ENCODE results near the gene MORF4L2.
"Not testable (repeated sequence)": the region's sequence is repeated elsewhere in the genome, so short reads cannot be mapped to it uniquely, and the experiment has no call there.

MORF4L2 gene

DNA sequence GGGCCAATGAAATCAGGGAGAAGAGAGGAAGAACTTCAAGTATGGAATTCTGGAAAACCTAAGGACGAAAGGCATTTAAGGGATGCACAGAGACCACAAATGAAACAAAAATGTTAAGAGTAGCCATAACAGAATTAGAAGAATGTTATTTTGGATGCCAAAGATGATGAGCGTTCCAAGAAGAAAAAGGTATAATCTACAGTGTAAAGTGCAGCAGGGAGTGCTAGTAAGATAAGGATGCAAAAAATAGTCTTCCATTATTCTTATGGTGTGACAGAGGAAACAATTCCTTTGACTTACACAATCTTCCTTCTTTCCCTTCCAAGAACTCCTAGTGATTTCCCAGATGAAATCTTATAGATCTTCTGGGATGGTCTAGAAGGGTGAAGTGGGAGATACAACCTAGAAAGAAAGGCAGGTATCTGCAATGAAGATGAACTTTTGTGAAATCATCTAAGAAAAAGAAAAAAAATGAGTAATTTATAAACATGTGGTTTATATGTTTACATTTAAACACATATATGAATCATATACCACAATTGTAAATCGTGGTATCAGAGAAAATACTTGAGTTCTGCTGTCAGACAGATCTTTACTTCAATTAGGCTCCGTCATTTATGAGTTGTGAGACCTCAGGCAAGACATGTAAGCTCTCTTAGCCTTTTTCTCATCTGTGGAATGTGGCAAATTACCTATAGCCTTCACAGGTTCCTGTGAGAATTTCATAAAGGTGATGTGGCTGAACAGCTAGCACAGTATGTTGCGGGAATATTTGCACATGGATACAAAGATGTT, 8.1 kb downstream of the MORF4L2 start:
- no peak for FAIRE-seq

DNA sequence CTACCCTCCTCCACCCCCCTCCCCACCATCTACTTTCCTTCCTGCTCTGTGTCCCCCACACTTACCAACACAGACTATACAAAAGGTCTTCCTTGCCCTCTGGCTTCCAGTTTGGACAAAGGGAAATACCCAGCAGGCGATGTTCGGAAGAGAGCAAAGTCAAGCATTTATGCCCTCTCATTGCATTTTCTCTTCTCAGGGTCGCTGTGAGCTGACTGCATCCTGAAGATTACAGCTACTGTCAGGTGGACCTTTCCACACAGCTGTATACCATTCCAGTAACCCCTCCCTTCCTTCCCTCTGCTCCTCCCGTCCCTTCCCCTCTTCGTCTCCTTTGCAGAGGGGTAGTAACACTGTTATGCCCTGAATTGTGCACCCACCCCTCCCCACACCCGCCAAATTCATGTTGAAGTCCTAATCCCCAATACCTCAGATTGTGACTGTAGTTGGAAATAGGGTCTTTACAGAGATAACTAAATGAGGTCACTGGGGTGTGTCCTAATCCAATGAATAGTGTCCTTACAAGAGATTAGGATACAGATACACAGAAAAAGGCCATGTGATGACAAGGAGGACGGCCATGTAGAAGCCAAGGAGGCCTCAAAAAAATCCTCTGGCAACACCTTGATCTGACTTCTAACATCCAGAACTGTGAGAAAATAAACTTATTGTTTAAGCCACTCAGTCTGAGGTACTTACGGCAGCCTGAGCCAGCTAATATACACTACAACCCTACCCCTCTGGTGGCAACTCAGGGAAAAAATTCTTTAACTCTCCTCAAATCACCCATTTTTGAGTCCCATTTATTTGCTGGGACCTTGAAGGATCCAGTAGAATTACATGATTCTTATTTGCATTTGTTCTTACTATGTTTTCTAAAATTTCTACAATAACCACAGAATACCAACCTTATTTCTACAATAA, 11.7 kb downstream of the MORF4L2 start:
- FAIRE-seq, result no peak

GRCh38 chrX:103669745-103670144, 16.8 kb downstream of the MORF4L2 start:
- no peak for FAIRE-seq

DNA sequence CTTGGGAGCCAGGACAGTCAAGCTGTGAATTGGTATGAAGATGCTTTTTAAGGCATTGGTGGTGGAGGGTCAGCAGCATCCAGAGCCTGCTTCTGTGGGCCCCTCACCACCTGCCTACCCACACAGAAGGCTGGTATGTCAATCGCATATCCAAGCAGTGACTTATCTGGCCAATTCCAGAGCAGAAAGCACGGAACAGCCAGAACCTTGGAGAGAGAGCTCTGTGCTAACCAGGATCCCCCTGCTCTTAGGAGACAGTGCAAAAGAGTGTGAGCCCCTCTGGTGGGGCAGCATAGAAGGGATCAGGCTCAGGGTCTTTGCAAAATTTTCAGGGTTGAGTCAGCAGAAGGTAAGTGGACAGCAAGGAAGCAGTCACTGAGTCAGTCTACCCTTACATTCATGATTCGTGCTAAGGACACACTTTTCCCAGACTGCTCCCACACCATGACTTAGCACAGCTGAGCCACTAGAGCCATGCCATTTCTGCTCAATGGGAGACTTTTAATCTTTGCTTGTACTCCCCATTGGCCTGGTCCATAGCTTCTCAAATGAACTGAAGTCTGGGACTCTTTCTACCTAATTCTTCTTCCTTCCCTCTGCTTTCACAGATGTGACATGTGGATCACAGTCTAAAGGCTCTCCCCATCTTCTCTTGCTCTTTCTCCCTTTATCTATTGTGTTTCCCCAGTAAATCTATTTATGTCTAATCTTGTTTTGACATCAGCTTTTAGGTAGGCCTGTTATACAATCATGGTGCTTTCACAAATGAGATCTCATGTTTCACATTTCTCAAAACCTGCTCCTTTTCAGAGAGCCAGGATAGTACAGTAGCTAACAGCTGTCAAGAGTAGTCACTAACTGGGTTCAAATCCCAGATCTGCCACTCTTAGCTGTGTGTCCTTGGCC, 20.0 kb downstream of the MORF4L2 start:
- FAIRE-seq, result no peak

GRCh38 chrX:103663981-103664762, 22.3 kb downstream of the MORF4L2 start:
- no peak for FAIRE-seq

GRCh38 chrX:103659460-103659859, 27.0 kb downstream of the MORF4L2 start:
- not testable (repeated sequence) for FAIRE-seq

DNA sequence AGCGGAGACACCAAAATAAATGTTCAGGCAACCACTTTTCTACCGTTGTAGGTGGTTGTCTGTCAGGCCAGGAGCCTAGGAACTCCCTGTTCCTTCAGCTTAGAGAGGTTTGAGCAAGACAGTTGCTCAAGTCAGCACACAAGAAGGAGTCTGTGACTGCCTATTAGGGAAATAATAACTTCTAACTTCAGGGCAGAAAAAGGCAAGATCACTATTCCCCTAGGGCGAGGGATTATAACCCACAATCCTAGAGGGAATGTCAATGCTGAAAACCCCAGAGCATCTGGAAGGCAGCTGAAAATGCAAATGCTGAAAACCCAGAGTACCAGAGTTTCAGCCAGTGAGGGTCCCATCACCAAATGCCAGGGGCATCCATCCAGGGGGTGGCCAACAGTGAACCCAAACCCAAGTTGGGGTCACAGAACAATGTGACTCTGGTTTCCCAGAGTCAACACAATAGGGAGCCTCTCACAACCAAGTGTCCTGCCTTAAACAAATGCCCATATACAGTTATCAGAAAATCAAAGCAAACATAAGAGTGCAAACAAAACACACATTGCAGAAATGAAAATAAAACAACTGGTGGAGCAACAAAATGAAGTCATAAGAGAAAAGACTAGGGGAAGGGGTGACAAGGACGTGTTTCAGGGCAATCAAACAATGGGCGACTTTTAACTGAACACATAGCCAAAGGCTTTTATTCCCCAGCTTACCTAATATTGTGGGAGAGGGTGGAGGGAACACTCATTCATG, 27.6 kb downstream of the MORF4L2 start:
- FAIRE-seq, result no peak

DNA sequence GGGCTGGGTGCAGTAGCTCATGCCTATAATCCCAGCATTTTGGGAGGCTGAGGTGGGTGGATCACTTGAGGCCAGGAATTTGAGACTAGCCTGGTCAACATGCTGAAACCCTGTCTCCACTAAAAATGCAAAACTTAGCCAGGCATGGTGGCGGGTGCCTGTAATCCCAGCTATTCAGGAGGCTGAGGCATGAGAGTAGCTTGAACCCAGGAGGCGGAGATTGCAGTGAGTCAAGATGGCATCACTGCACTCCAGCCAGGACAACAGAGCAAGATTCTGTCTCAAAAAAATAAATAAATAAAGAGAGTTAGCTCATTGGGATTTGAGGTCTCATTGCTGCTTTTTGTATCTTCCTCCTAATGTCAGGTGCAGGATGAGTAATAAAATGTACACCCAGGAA, 29.4 kb downstream of the MORF4L2 start:
- not testable (repeated sequence) for FAIRE-seq

GRCh38 chrX:103656617-103657016, 29.9 kb downstream of the MORF4L2 start:
- FAIRE-seq, result no peak

GRCh38 chrX:103655230-103656000, 31.1 kb downstream of the MORF4L2 start:
- not testable (repeated sequence) for FAIRE-seq

DNA sequence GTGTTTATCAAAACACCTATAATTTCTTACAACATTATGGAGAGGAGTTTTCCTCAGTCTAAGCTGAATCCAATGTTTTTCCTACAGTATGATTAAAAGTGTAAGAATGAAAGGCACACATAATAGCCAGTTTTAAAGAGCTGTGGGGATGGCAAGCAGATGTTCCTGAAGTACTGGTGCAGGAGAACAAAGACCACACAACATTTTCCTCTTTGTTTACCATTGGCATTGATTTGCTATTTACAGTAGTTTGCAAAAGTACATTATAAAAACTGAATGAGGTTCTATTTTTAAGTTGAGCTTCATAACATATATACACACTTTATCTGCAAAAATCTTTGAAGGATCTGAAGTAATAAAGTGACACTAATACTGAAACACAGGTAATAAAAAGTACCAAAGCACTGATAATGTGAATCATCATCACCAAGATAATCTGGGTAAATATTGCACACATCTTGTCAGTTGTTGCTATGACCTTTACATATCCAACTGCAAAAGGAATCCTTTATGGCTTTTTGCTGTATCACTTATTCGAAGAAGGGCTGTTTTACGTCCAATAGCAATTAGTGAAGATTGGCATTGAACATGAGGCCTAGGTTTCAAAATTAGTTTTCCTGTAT, 35.2 kb downstream of the MORF4L2 start:
- no peak for FAIRE-seq

DNA sequence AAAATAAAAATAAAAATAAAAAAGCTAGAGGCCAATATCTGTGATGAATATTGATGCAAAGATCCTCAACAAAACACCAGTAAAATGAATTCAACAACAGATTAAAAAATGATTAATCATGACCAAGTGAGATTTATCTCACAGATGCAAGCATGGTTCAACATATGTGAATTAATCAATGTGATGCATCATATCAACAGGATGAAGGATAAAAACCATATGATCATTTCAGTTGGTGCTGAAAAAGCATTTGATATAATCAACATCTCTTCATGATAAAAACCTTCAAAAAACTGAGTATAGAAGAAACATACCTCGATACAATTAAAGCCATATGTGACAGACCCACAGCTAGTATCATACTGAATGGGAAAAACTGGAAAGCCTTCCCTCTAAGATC, 38.9 kb downstream of the MORF4L2 start:
- FAIRE-seq, result no peak

- FAIRE-seq, result no peak
Observed at GRCh38 chrX:103644125-103644524, 42.4 kb downstream of the MORF4L2 start.

GRCh38 chrX:103640401-103641155, 45.9 kb downstream of the MORF4L2 start:
- no peak for FAIRE-seq

DNA sequence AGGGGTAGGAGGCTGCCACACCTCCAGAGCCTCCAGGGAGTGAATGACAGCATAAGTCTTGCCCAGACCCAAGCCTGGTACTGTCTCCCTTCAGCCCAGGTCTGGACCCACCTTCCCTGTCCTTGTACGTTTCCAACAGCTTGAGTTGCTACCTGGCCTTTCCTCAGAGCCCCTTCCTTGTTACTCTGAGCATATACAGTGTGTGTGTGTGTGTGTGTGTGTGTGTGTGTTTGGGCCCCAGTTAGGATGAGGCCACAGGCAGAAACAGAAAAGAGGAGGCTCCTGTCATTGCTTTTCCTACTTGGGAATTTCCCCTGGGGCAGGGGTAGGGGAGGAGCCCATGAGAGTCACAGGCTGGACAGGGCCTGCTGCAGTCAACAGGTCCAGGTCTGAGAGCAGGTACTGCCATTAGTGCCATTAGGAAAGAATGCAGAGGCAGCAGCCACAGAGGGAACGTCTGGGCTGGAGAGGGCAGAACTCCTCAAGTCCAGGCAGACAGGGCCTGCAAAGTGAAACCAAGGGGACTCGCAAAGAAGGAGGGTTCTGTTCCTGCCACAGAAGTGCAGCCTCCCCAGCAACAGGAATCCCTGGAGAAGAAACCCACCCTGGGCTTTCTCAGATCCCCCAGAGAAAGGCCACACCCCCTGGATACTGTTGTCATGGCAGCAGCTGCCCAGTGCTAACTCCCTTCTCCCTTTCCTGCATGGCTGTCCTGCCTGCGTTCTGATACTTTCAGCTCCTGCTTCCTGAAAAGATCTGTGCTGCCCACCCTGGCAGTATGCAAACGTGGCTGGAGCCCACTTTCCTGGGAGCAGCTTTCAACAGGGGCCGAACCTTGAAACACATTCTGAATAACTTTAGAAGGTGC, 47.8 kb downstream of the MORF4L2 start:
- FAIRE-seq, result not testable (repeated sequence)

- no peak for FAIRE-seq
Observed at GRCh38 chrX:103637604-103638338, 48.7 kb downstream of the MORF4L2 start.

DNA sequence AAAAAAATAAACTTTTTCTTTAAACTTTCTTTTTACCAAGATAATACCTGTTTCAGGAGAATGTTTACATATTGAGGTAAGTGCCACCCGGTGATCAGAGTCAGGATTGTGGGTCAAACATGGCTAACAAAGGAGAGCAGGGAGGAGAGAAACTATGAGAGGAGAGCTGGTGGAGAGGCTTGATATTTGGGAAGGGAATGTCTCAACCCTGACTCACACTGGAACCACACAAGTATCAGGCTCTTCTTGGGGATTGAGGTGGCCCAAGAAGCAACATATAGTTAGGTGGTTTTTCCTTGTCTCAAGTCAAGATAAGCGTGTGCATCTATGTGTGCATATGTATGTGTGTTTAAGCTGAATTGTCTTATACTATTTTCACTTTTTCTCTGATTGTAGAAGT, 51.1 kb downstream of the MORF4L2 start:
- FAIRE-seq, result no peak
